ENCODE measurements around the gene RNU1-4. TPM values are rescaled to one million over a fixed set of nuclear protein-coding genes. Genes with fewer than 3 reads are reported as not detected.
"Not testable (repeated sequence)": the region's sequence is repeated elsewhere in the genome, so short reads cannot be mapped to it uniquely, and the experiment has no call there.

The RNU1-4 gene
- total RNA-seq, 1 donor from 2014 or later = 6,803 TPM

- H3K27me3 ChIP-seq (ENCODE audit: low read depth); H3K4me3 ChIP-seq; intact Hi-C loops (cut with DNase I); H3K4me1 ChIP-seq; H3K36me3 ChIP-seq; H3K27ac ChIP-seq; DNase-seq; H3K9me3 ChIP-seq; ATAC-seq: not testable (repeated sequence)
Observed at GRCh38 chr1:16773205-16773596, 32.9 kb downstream of the RNU1-4 start.

DNA sequence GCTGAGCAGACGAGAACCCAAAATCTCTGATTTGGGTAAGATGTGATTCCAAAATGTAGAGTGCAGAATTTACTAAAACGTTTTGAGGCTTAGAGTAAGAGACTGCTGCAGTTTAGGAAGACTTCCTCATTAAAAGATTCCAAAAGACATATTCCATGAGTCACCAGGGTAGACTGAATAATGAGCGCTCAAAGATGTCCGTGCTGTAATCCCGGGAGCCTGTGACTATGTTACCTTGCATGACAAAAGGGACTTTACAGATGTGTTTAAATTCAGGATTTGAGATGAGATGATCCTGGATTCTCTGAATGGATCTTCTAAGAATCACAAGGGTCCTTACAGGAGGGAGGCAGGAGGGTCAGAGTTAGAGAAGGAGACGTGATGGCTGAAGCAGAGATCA, 33.4 kb downstream of the RNU1-4 start:
- DNase-seq; H3K4me1 ChIP-seq; H3K27ac ChIP-seq; H3K27me3 ChIP-seq (ENCODE audit: low read depth); ATAC-seq; H3K4me3 ChIP-seq; H3K36me3 ChIP-seq; intact Hi-C loops (cut with DNase I); H3K9me3 ChIP-seq: not testable (repeated sequence)

DNA sequence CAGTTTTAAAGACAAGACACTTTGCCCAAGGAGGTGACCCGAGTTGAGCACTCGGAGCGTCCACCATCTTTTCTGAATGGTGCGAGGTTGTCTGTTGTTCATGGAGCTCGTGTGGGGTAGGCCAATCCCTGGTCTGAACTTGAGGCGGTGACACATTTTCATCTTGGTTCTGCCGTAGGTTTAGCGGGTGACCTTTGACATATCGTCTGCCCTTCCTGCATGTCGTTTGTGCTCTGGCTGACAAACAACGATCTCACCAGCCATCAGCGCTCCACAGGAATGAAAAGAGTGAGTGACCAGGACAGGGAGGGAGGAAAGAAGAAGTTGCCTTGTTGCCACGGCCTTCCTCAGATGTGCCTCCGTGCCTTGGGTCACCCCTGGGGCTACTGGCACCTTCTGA, 34.5 kb downstream of the RNU1-4 start:
- H3K36me3 ChIP-seq; H3K27ac ChIP-seq; H3K4me1 ChIP-seq; H3K9me3 ChIP-seq; H3K27me3 ChIP-seq (ENCODE audit: low read depth); DNase-seq; ATAC-seq; intact Hi-C loops (cut with DNase I); H3K4me3 ChIP-seq: not testable (repeated sequence)

- DNase-seq; intact Hi-C loops (cut with DNase I); ATAC-seq: not testable (repeated sequence)
Observed at GRCh38 chr1:16775290-16775689, 35.0 kb downstream of the RNU1-4 start.

GRCh38 chr1:16776248-16776647, 35.9 kb downstream of the RNU1-4 start:
- H3K27me3 ChIP-seq (ENCODE audit: low read depth); DNase-seq; ATAC-seq; H3K36me3 ChIP-seq; H3K27ac ChIP-seq; intact Hi-C loops (cut with DNase I); H3K9me3 ChIP-seq; H3K4me3 ChIP-seq; H3K4me1 ChIP-seq: not testable (repeated sequence)

More at GRCh38 chr1:16775290-16775689, 35.0 kb downstream of the RNU1-4 start:
- not testable (repeated sequence) for H3K36me3 ChIP-seq; H3K9me3 ChIP-seq; H3K4me1 ChIP-seq; H3K27ac ChIP-seq; H3K4me3 ChIP-seq; H3K27me3 ChIP-seq (ENCODE audit: low read depth)

DNA sequence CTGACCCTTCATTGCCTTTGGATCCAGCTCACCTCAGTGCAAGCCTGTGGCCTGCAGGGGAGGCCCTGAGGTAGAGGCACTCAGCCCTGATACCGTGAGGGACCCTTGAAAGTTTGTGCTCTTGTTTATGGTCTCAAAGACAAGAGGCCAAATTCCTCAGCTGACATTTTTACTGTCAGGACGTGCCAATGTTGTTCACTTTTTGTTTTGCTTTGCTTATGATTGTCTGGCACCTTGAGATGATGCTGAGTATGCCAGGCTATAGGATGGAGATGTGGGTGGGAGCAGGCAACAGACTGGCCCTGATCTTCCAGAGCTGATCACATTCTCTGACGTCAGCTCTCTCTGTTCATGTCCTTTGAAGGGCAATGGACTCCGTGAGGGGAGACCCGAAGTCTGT, 36.5 kb downstream of the RNU1-4 start:
- H3K27me3 ChIP-seq (ENCODE audit: low read depth); intact Hi-C loops (cut with DNase I); H3K4me1 ChIP-seq; DNase-seq; H3K36me3 ChIP-seq; H3K9me3 ChIP-seq; ATAC-seq; H3K4me3 ChIP-seq; H3K27ac ChIP-seq: not testable (repeated sequence)

DNA sequence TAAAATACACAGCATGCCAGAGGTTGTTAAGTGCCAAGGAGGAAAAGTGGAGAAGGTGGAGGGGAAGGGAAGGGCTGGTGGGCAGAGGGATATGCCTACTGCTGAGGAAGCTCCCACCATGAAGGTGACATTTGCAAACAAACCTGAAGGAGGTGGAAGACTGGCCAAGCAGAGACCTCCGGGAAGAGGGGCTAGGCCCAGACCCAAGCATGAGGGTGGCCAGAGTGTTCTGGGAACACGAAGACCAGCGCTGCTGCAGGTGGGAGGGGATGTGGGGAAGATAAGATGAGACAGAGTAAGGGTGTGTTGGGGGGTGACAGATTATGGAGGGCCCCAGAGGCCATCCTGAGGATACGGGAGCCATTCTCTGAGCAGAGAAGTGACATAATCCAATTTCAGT, 37.5 kb downstream of the RNU1-4 start:
- DNase-seq; H3K27ac ChIP-seq; H3K4me3 ChIP-seq; intact Hi-C loops (cut with DNase I); H3K4me1 ChIP-seq; ATAC-seq; H3K36me3 ChIP-seq; H3K27me3 ChIP-seq (ENCODE audit: low read depth); H3K9me3 ChIP-seq: not testable (repeated sequence)

DNA sequence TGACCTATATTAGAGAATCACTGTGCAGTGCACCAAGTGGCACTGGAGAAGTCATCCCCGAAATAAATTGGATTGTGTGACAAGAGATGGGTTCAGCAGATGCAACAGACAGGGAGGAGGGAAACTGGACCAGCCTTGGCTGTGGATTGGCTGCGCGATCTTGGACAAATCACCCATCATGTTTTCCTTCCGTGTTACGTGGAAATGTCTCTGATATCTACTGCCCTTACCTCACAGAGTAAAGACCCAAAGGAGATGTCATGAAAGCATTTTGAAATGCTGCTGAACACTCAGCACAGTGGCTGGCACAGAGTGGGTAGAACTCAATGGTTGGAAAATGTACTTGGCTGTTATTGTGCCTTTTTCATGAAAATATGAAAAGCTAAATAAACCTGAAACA, 39.2 kb downstream of the RNU1-4 start:
- H3K9me3 ChIP-seq; intact Hi-C loops (cut with DNase I); DNase-seq; H3K27me3 ChIP-seq (ENCODE audit: low read depth); ATAC-seq; H3K4me3 ChIP-seq; H3K36me3 ChIP-seq; H3K4me1 ChIP-seq; H3K27ac ChIP-seq: not testable (repeated sequence)

- H3K9me3 ChIP-seq; H3K4me3 ChIP-seq; intact Hi-C loops (cut with DNase I); H3K27me3 ChIP-seq (ENCODE audit: low read depth); DNase-seq; H3K4me1 ChIP-seq; H3K36me3 ChIP-seq; H3K27ac ChIP-seq: not testable (repeated sequence)
- peak; percentile 86 to 89 for ATAC-seq
Observed at GRCh38 chr1:16781033-16781432, 40.7 kb downstream of the RNU1-4 start.

DNA sequence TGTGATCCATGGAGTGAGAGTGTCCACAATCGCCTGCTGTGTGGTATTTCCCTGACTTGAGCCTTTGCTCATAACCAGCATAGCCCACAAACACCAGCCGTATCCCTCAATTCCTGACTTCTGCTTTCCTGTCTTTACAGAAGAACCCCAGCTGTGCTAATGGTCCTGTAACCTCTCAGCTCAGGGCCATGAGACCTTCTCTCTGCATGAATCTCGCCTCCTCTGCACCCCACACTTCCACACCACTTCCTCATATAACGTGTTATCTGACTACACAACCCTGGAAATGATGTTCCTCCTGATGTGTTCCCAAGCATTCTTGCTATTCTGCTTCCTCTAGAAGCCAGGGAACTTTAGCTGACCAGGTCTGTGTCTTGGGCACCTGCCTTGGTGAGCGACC, 41.3 kb downstream of the RNU1-4 start:
- intact Hi-C loops (cut with DNase I); H3K4me1 ChIP-seq; DNase-seq; H3K36me3 ChIP-seq; H3K9me3 ChIP-seq; H3K27ac ChIP-seq; H3K27me3 ChIP-seq (ENCODE audit: low read depth); H3K4me3 ChIP-seq: not testable (repeated sequence)
- peak; percentile 5 to 6 for ATAC-seq

DNA sequence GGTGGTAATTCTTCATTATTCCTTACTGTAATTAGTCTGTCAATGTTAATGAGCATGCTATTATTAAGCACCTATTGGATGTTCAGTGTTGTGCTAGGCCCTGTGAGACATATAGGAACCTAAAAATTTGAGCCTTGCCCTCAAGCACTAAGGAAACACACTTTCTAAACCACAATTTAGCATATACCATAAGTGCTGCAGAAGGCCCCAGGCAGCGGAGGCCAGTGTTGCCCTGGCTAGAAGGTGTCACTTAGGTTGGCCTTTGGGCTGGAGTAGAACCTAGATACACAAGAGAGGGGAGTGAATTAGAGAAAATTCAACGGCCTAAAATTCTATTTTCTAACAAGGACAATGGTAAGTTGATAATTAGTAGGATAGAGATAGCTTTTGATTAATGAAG, 44.6 kb downstream of the RNU1-4 start:
- H3K4me1 ChIP-seq; intact Hi-C loops (cut with DNase I); DNase-seq; H3K9me3 ChIP-seq; ATAC-seq; H3K4me3 ChIP-seq; H3K27me3 ChIP-seq (ENCODE audit: low read depth); H3K36me3 ChIP-seq; H3K27ac ChIP-seq: not testable (repeated sequence)

DNA sequence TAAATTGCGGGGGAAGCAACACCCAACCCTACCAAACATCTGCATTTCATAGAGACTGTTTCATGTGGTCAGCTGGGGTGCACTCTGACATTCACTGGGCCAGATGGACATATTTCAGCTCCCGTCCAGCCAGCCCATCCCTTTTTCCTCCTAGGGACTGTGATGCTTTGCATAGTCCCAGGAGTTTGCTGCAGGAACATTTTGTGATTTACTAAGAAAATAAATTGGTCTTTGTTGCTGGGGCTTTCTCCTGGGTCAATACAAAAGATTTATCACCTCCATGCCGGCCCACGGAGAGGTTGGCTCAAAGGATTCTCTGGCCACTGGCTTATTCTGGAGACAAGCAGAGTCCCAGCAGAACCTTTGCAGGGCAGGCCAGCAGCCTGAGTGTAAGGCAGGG, 46.0 kb downstream of the RNU1-4 start:
- not testable (repeated sequence) for ATAC-seq, DNase-seq

DNA sequence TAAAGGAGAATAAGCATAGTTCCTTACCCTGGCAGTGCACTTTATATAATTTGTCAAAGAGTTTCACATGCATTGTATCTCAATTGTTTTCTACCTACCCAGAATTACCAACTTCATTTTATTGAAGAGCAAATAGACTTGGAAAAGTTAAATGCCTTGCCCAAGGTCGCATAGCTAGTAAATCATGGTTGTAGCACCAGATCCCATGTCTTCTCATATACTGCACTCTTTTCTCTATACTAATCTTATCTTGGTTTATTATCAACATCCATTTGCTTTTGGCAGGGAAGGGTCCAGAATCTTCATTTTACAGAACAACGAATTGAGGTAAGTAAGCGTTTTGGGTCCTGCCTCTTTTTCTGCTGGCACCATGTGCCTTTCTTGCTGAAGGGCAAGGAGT, 46.9 kb downstream of the RNU1-4 start:
- H3K27me3 ChIP-seq (ENCODE audit: low read depth); intact Hi-C loops (cut with DNase I); H3K36me3 ChIP-seq; H3K4me1 ChIP-seq; ATAC-seq; H3K27ac ChIP-seq; H3K4me3 ChIP-seq; DNase-seq; H3K9me3 ChIP-seq: not testable (repeated sequence)

More for the DNA sequence above, 46.0 kb downstream of the RNU1-4 start:
- H3K4me1 ChIP-seq; H3K9me3 ChIP-seq; H3K27me3 ChIP-seq (ENCODE audit: low read depth); H3K36me3 ChIP-seq; H3K27ac ChIP-seq; H3K4me3 ChIP-seq; intact Hi-C loops (cut with DNase I): not testable (repeated sequence)

DNA sequence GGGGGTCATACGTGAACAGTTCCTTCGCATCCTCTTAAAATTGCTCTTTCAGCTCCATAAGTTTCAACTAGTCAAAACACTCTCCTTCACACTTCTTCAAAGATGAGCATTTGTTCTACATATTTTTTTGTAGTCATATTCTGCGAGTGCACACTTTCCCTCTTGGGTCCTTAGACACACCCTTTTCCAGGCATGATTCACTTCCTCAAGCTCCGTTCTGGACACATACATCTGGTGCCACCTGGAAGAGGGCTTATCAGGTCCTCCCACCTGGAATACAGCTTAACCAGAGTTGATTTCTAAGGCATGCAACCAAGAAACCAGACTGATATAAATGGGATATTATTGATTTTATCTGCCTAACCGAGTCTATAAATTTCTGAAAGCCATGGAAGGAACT, 47.4 kb downstream of the RNU1-4 start:
- H3K4me3 ChIP-seq; ATAC-seq; H3K36me3 ChIP-seq; H3K4me1 ChIP-seq; H3K27me3 ChIP-seq (ENCODE audit: low read depth); H3K9me3 ChIP-seq; H3K27ac ChIP-seq; intact Hi-C loops (cut with DNase I); DNase-seq: not testable (repeated sequence)

Data from lower lobe of right lung (tissue), 2 donors.